ENCODE data around the gene TIA1.

DNA sequence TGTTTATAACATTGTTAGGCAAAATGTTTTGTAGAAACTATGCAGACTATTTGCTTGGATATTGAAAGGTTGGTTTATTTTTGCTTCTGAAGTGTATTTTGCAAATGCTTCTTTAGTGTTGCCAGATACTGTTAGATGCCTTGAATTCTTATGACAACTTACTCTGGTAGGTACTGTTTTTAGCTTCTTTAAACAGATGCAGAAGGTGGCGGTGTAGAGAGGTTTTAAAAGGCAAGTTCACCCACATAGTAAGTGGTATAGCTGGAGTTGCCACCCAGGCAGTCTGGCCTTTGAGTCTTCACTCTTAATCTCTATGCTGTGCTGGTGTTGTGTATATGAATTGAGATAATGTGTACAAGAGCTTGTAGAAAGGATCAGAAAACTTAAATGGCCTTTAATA lies 13.1 kb upstream of the TIA1 start:
- no peak for TF ChIP-seq POLR2A (IDR thresholded peaks at IDR 0.05; ENCODE audit: low read length)
- TF ChIP-seq GATA1 (IDR thresholded peaks at IDR 0.05; ENCODE audit: low read depth, low read length): no peak
